Subcutaneous abdominal adipose tissue (tissue), 5 donors: ENCODE results near the gene UNC45A.
A peak's percentile ranks its signal among the peaks of the same experiment; 100 is the strongest.

Experiments used
- H3K27ac ChIP-seq: one replicate; pipeline ENCODE4 v1.7.0; 2013; ENCODE audit warnings: low read depth, mild to moderate bottlenecking, inconsistent platforms, low read length, moderate library complexity
- H3K27me3 ChIP-seq, 5 donors: one replicate each; pipeline ENCODE4 v1.7.0; 2013; ENCODE audit warnings: low read length in 5 of 5, inconsistent platforms in 1 of 5; ENCODE audit not compliant: control insufficient read depth in 5 of 5, insufficient read depth in 4 of 5
- H3K36me3 ChIP-seq, 5 donors: one replicate each; pipeline ENCODE4 v1.7.0; 2013; ENCODE audit warnings: low read length in 5 of 5; ENCODE audit not compliant: control insufficient read depth in 5 of 5, insufficient read depth in 5 of 5
- H3K4me1 ChIP-seq, 5 donors: one replicate each; pipeline ENCODE4 v1.7.0; 2013; ENCODE audit warnings: low read length in 5 of 5, mild to moderate bottlenecking in 3 of 5, moderate library complexity in 1 of 5; ENCODE audit not compliant: control insufficient read depth in 5 of 5, insufficient read depth in 5 of 5
- H3K4me3 ChIP-seq, 5 donors: one replicate each; pipeline ENCODE4 v1.7.0; 2013; ENCODE audit warnings: low read length in 5 of 5, low read depth in 1 of 5
- H3K9ac ChIP-seq, 5 donors: one replicate each; pipeline ENCODE4 v1.7.0; 2013; ENCODE audit warnings: low read length in 5 of 5, mild to moderate bottlenecking in 4 of 5, moderate library complexity in 3 of 5
- H3K9me3 ChIP-seq, 5 donors: one replicate each; pipeline ENCODE4 v1.7.0; 2013; ENCODE audit warnings: low read length in 5 of 5; ENCODE audit not compliant: control insufficient read depth in 5 of 5
- donor health status: healthy.
- donor health status: healthy.
- donor health status: healthy.
- donor health status: healthy.
- donor health status: healthy.

Gene UNC45A

DNA sequence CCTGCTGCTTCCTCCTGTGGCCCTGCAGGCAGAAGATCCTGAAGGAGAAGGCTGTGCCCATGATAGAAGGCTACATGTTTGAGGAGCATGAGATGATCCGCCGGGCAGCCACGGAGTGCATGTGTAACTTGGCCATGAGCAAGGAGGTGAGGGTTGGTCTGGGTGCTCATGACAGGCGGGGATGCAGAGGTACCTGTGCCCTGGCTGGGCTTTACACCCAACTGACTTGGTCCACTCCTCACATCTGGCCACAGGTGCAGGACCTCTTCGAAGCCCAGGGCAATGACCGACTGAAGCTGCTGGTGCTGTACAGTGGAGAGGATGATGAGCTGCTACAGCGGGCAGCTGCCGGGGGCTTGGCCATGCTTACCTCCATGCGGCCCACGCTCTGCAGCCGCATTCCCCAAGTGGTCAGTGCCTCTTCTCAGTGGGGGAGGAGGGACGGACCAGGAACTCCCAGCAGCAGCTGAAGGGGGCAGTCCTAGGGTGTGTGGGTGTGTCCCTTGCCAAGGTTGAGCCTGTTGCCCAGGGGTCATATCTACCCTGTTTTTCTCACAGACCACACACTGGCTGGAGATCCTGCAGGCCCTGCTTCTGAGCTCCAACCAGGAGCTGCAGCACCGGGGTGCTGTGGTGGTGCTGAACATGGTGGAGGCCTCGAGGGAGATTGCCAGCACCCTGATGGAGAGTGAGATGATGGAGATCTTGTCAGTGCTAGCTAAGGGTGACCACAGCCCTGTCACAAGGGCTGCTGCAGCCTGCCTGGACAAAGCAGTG lies 18.0 kb downstream of the UNC45A start:
- H3K27ac ChIP-seq = no peak overlapping the region
- H3K4me1 ChIP-seq = peaks cover 0 to 33% (median 28%) of the 10 kb centered on the region in 5 donors
- H3K36me3 ChIP-seq = peaks cover 0 to 57% (median 51%) of the 10 kb centered on the region in 5 donors
- no peaks in the 10 kb centered on the region for H3K27me3 ChIP-seq
- H3K9me3 ChIP-seq = no peaks in the 10 kb centered on the region
- no peak overlapping the region for H3K4me3 ChIP-seq
- no peak overlapping the region for H3K9ac ChIP-seq

DNA sequence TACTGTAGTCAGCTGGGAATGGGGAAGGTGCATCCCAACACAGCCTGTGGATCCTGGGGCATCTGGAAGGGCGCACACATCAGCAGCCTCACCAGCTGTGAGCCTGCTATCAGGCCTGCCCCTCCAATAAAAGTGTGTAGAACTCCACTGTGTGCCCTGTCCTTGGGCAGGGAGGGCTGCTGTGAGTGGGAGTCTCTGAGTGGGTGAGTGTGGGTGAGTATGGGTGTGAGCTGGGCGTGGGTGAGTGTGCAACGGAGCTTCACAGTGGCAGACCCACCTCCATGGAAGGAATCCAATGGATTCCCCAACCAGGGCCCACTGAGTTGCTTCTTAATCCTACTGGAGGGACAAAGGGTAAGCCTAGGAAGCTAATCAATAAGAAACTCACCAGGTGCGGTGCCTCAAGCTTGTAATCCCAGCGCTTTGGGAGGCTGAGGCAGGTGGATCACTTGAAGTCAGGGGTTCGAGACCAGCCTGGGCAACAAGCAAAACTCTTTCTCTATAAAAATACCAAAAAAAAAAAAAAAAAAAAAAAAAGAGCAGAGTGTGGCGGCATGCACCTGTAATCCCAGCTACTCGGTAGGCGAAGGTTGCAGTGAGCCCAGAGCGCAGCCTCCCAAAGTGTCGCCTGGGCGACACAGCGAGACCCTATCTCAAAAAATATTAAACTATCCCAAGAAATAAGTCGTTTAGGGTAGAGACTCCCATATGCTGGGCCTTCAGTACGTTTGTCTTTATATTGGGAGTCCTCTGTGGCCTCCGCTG lies 19.0 kb downstream of the UNC45A start:
- Histone ChIP-seq H3K9me3 (no peaks in the 10 kb centered on the region), H3K27me3 (no peaks in the 10 kb centered on the region), H3K36me3 (peaks cover 0 to 48% (median 44%) of the 10 kb centered on the region in 5 donors), H3K4me1 (peaks cover 0 to 33% (median 28%) of the 10 kb centered on the region in 5 donors), H3K27ac (peak overlapping the region; percentile 91), H3K4me3 (peak overlapping the region in 2 of 5 donors; percentile 74 to 85), H3K9ac (peak overlapping the region in 1 of 5 donors; percentile 85)

DNA sequence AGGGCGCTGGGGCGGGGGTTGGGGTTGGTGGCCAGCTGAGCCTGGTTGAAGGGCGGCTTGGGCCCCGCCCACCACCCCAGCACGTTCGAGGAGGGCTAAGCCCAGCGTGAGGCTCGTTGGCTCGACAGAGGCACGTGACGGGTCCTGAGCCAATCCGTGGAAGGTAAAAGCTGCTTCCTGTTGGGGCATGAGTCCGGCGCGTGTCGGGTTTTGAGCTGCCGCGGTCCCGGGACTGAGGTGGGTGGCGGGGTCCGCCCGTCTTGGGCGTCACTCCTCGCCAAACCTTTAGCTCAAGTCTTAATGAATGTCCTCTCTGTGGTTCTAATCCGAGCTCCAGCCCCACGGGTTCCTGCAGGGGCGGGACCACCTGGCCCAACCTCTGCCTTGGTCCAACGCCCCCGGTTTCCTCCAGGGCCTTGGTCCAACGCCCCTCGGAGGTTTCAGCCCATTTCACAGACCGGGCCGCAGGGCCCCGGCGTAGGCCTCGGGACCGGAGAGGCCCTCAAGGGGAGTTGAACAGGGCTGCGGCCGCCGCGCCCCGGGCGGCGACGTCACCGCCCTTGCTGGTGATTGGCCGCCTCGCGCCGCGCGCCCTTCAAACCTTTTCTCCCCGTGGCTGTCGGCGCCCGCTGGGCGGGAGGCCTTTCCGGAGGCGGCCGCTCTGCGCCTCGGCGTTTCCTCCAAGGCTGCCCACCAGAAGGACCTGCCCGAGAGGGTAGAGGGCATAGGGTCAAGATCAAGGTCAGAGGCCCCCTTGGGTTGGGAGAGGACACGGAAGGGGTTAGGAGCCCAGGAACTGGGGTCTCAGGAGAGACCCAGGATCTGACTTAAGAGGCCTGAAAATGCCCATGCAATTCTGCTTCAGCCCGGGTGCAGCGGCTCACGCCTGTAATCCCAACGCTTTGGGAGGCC lies 19.9 kb downstream of the UNC45A start, which contains the start of gene RCCD1:
TSS of gene RCCD1 (plus strand) at position 173 of the 912 bp plus-strand sequence. CDS start 1,851 bp downstream, outside the sequence.
- Histone ChIP-seq H3K9me3 (no peaks in the 10 kb centered on the region), H3K4me3 (peak within 1 kb of the TSS; percentile 26 to 85 (median 82)), H3K36me3 (peaks cover 0 to 42% (median 38%) of the 10 kb centered on the region in 5 donors), H3K27me3 (no peaks in the 10 kb centered on the region), H3K4me1 (peaks cover 0 to 36% (median 31%) of the 10 kb centered on the region in 5 donors), H3K9ac (peak within 1 kb of the TSS; percentile 26 to 93 (median 85)), H3K27ac (peak within 1 kb of the TSS; percentile 91)

DNA sequence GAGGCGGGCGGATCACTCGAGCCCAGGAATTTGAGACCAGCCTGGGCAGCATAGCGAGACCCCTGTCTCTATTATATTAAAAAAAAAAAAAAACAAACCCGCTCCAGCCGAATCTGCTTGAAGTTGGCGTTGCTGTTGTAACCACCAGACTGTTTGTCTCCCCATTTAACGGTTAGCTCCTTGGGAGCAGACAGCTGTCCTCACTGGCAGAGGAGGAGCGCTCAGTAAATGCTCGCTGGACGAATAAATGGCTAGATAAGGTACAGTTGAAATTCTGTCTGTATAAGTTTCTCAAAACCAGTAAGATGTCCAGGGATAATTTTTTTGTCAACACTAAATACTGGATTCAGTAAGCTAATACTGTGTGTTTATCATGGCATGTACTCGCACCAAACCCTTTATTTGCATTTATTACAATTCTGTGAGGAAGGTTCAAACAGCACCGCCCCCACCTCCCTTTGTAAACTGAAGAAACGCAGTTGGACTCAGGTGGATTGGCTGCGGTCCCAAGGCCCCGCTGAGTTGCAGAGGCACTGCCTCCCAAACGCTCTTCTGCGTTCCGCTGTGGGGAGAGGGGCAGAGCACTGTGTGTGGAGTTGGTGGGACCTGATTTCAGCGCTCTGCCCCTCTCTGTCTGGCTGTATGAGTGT lies 20.7 kb downstream of the UNC45A start:
- Histone ChIP-seq H3K4me1 (peaks cover 0 to 43% (median 38%) of the 10 kb centered on the region in 5 donors), H3K9ac (peak overlapping the region in 2 of 5 donors; percentile 88 to 93), H3K9me3 (no peaks in the 10 kb centered on the region), H3K27ac (no peak overlapping the region), H3K4me3 (peak overlapping the region in 1 of 5 donors; percentile 85), H3K36me3 (peaks cover 0 to 42% (median 36%) of the 10 kb centered on the region in 5 donors), H3K27me3 (no peaks in the 10 kb centered on the region)

DNA sequence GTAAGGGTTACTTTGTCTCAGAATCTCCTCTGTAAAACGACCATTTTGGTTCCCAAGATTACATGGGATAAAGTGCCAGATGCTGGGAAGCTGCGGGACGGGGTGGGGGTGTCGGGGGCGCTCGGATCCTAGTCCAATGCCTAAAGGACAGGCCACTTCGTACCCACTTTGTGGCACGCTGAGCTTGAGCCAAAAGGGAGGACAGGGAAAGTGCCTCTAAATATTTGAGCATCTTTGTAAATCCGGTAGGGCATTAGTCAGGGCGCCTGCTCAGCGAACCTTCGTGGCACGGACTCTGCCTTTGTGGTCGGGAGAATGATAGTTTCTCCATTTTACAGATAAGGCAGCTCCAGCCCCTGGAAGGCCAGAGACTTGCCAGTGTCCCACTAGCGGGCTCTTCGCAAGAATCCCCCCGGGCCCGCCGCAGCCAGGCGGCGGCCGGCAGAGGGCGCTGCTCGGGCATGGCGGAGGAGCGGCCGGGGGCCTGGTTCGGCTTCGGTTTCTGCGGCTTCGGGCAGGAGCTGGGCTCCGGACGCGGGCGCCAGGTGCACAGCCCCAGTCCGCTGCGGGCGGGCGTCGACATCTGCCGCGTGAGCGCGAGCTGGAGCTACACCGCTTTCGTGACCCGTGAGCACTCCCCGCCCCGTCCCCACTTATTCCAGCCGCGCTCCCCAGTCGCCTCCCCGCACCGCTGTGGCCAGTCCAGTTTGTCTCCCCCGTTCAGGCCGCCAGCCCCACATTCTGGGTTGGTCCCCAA lies 21.4 kb downstream of the UNC45A start:
- H3K4me3 ChIP-seq = peak overlapping the region in 4 of 5 donors; percentile 69 to 79 (median 72)
- no peaks in the 10 kb centered on the region for H3K27me3 ChIP-seq
- peaks cover 0 to 47% (median 42%) of the 10 kb centered on the region in 5 donors for H3K4me1 ChIP-seq
- H3K9me3 ChIP-seq = no peaks in the 10 kb centered on the region
- H3K27ac ChIP-seq = no peak overlapping the region
- H3K36me3 ChIP-seq = peaks cover 0 to 42% (median 36%) of the 10 kb centered on the region in 5 donors
- H3K9ac ChIP-seq = peak overlapping the region in 4 of 5 donors; percentile 37 to 84 (median 70)

DNA sequence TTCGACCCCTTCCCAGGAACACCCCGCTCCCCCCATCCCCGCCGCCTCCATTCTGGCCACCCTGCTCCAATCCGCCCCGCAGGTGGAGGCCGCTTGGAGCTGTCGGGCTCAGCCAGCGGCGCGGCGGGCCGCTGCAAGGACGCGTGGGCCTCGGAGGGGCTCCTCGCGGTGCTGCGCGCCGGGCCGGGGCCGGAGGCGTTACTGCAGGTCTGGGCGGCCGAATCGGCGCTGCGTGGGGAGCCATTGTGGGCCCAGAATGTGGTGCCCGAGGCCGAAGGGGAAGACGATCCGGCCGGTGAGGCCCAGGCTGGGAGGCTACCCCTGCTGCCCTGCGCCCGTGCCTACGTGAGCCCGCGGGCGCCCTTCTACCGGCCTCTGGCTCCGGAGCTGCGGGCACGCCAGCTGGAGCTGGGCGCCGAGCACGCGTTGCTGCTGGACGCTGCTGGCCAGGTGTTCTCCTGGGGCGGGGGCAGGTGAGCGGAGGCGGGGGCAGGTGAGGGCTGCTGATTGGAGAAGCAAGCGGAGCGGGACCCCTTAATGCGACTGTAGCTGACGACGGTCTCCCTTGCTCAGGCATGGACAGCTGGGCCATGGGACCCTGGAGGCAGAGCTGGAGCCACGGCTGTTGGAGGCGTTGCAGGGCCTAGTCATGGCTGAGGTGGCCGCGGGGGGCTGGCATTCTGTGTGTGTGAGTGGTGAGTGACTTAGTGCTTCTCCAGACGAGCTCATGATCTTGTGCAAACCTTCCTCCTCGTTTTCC lies 22.1 kb downstream of the UNC45A start:
- Histone ChIP-seq H3K4me1 (peaks cover 0 to 47% (median 42%) of the 10 kb centered on the region in 5 donors), H3K27me3 (no peaks in the 10 kb centered on the region), H3K4me3 (peak overlapping the region in 4 of 5 donors; percentile 69 to 79 (median 72)), H3K27ac (no peak overlapping the region), H3K9me3 (no peaks in the 10 kb centered on the region), H3K36me3 (peaks cover 0 to 42% (median 36%) of the 10 kb centered on the region in 5 donors), H3K9ac (peak overlapping the region in 4 of 5 donors; percentile 67 to 84 (median 71))

DNA sequence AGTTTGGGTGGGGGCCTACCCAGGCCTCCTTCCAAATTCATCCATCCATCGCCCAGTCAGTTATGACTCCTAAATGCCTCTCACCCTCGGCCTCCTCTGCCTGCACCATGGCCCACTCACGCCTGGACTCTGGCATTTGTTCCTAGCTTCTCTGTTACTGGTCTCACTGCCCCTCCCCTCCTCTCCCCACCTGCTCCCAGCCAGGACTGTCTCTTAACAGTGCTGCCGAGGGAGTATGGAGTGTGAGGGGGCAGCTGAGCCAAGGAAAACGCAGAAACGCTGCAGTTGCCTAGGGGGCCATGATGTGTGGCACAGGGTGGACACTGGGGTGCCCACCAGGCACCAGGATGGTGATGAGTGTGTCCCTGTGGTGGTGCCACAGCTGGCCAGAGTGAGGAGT lies 22.7 kb downstream of the UNC45A start:
- Histone ChIP-seq H3K27ac (no peak overlapping the region), H3K27me3 (no peaks in the 10 kb centered on the region), H3K4me1 (peaks cover 0 to 47% (median 42%) of the 10 kb centered on the region in 5 donors), H3K4me3 (peak overlapping the region in 3 of 5 donors; percentile 69 to 79 (median 74)), H3K9me3 (no peaks in the 10 kb centered on the region), H3K9ac (peak overlapping the region in 4 of 5 donors; percentile 67 to 84 (median 71)), H3K36me3 (peaks cover 0 to 40% (median 33%) of the 10 kb centered on the region in 5 donors)

DNA sequence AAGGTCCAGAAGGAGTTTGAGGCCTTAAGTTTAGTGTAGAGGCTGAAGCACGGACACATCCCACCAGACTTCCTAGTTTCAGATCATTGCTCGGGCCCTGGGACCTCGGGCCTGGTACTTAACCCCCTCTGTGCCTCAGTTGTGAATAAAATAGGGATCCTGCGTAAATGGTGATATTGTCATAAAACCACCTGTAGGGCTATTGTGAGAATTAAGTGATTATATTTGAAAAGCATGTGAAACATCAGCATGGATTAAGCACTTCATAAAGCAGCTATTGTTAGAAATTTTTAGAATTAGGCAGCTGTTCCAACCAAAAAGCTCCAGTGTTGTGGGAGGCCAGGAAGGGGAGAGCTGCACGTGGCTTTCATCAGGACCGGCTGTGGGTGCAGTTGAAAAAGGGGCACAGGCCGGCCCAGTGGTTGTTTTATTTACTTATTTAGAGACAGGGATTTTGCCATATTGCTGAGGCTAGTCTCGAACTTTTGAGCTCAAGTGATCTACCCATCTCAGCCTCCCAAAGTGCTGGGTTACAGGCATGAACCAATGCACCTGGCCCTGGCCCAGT lies 24.0 kb downstream of the UNC45A start:
- Histone ChIP-seq H3K9me3 (no peaks in the 10 kb centered on the region), H3K4me3 (no peak overlapping the region), H3K4me1 (peaks cover 0 to 47% (median 42%) of the 10 kb centered on the region in 5 donors), H3K36me3 (peaks cover 0 to 41% (median 25%) of the 10 kb centered on the region in 5 donors), H3K9ac (no peak overlapping the region), H3K27me3 (no peaks in the 10 kb centered on the region), H3K27ac (no peak overlapping the region)
